HEK293T (cell line): ENCODE data around the gene SPRN.

Experiments
- ARNT ChIP-seq: fragments of 450-650 bp; IDR thresholded peaks from 2 replicates; pipeline ENCODE4 v1.6.1; 2017; ENCODE audit warnings: mild to moderate bottlenecking
- CTBP1 ChIP-seq: fragments of 450-650 bp; IDR thresholded peaks from 2 replicates; pipeline ENCODE4 v1.6.1; 2016; ENCODE audit warnings: borderline replicate concordance
- ELF4 ChIP-seq: fragments of 450-650 bp; IDR thresholded peaks from 2 replicates; pipeline ENCODE4 v1.6.1; 2017; ENCODE audit warnings: antibody characterized with exemption
- FOXA1 ChIP-seq: fragments of 450-650 bp; IDR thresholded peaks from 2 replicates; pipeline ENCODE4 v1.6.1; 2016; ENCODE audit warnings: mild to moderate bottlenecking
- FOXM1 ChIP-seq: fragments of 450-650 bp; IDR thresholded peaks from 2 replicates; pipeline ENCODE4 v1.6.1; 2017; ENCODE audit warnings: mild to moderate bottlenecking, borderline replicate concordance
- LEF1 ChIP-seq: fragments of 450-650 bp; IDR thresholded peaks from 2 replicates; pipeline ENCODE4 v1.6.1; 2017; ENCODE audit warnings: mild to moderate bottlenecking, borderline replicate concordance
- NFRKB ChIP-seq: fragments of 450-650 bp; IDR thresholded peaks from 2 replicates; pipeline ENCODE4 v1.6.1; 2016; ENCODE audit warnings: mild to moderate bottlenecking, moderate library complexity
- SP1 ChIP-seq: fragments of 450-650 bp; IDR thresholded peaks from 2 replicates; pipeline ENCODE4 v1.6.1; 2017

GRCh38 chr10:133377818-133378250 is 46.6 kb downstream of the SPRN start:
- no peak for TF ChIP-seq SP1
- no peak for TF ChIP-seq ELF4
- TF ChIP-seq CTBP1: no peak
- TF ChIP-seq FOXM1: no peak
- TF ChIP-seq NFRKB: no peak
- no peak for TF ChIP-seq FOXA1
- TF ChIP-seq ARNT: no peak
- no peak for TF ChIP-seq LEF1
